Measurements from ENCODE around the gene HINT1.

The HINT1 gene

DNA sequence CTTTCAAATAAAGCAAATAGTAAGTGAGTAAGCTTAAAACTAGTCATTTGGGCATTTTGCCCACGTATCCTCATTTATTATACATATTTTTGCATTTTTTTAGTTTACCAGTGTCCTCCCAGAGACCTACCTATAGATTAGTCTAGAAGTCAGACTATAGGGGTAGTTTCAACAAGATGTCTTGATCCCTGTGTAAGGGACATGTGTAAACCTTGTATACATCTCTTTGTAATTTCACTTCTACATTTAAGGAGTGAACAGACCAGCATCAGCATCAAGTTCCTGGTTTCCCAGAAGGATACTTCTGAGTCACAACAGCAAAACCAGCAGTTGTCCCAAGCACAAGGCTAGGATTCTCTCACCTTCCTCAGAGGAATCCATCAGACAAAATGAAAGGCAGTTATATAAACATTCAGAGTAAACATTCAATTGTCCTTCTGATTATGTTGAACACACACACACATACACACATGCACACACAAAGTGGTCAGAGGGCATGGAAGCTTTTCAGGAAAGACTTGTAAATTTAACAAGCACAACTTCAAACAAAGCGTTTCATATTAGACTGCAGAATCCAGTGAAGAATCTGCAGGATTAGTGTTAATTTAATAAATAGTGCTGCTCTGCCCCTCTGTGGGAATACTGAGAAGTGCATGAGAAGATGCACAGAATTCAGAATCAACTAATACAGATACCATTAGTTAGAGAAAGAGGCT lies 55.4 kb downstream of the HINT1 start:
- no peak for DNase-seq

Measured in cerebellar nuclear complex (tissue), 1 donor.